ENCODE measurements around the gene MAN1A1.
"Not testable (repeated sequence)": the region's sequence is repeated elsewhere in the genome, so short reads cannot be mapped to it uniquely, and the experiment has no call there.

Gene MAN1A1

GRCh38 chr6:119166024-119166784 lies 183.4 kb downstream of the MAN1A1 start:
- DNase-seq = no peak

DNA sequence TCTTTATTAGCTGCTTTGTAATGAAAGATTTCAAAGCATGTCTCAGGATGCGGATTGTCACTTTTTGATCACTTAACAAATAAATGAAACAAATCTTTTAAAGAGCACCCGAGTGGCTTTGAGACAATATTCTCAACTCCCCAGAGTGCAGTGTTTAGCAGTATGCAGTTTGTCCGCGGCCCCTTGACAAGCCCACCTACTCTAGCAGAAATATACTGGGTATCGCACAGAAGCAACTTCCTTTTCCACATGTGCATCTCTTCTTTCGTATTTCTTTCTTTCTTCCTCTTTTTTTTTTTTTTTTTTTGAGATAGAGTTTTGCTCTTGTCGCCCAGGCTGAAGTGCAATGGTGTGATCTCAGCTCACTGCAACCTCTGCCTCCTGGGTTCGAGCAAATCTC lies 186.6 kb downstream of the MAN1A1 start:
- no peak for DNase-seq

DNA sequence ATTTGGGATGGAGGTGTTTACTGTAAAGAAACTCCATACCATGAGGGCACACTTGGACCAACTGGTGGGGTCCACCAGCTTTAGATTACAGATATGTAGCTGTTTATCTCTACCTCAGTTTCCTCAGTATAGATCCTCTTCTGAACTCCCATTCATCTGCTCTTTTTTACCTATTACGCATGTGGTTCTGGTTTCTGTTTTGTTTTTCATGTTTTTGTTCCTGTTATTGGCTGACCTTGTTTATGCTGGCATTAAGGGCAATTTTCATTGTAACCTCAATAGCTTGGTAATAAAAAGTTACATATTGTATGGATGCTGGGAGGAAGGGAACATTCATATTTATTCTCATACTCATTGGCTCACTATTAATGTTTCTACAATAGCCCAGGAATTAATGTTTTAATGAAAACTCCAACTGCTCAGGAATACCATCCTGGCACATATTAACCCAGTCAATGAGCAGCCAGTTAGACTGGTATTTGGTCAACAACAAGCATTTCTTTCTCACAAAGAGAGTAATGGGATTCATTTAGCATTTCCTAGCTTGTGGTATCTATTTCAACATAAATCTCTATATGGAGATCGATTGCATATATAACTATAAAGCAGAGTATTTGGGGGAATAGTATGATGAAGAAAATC lies 187.3 kb downstream of the MAN1A1 start:
- no peak for DNase-seq

- no peak for DNase-seq
Measured at GRCh38 chr6:119161438-119161837, 188.1 kb downstream of the MAN1A1 start.

- no peak for DNase-seq
Measured at GRCh38 chr6:119160911-119161310, 188.7 kb downstream of the MAN1A1 start.

DNA sequence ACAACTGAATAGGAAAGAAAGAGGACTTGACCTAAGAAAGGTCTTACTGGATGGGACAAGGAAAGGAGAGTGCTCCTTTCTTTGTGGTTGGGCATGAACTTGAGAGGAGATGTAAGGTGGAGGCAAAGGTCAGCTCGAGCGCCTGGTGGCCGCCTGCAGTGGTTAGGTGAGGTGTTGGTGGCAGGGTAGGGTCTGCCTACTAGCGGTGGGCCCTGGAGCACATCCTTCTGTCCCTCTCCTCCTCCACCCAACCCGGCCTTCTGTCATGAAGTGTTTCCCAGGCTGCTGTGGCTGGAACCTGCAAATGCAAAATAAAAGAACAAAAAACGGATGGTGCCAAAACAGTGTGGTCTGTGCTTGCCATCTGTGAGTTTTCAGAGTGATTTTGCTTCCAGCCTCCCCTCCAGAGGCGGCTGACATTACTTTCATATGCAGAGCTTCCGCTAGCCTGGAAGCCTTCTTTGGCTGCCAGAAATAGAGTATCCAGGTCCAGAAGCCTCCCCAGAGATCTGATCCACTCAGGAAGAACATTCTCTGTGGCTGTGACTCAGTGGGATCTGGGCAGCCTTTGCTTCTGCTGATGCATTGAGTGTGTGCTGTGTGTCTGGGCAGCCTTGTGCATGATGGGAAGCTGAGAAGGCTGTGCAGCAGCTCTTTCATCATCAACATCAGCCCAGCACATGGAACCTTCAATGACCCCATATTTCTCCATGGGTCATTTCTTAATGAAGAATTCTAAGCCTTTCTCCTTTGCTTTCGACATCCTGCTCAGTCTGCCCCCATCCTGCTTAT lies 191.3 kb downstream of the MAN1A1 start:
- DNase-seq = no peak

GRCh38 chr6:119157506-119157815 lies 192.1 kb downstream of the MAN1A1 start:
- DNase-seq = no peak

DNA sequence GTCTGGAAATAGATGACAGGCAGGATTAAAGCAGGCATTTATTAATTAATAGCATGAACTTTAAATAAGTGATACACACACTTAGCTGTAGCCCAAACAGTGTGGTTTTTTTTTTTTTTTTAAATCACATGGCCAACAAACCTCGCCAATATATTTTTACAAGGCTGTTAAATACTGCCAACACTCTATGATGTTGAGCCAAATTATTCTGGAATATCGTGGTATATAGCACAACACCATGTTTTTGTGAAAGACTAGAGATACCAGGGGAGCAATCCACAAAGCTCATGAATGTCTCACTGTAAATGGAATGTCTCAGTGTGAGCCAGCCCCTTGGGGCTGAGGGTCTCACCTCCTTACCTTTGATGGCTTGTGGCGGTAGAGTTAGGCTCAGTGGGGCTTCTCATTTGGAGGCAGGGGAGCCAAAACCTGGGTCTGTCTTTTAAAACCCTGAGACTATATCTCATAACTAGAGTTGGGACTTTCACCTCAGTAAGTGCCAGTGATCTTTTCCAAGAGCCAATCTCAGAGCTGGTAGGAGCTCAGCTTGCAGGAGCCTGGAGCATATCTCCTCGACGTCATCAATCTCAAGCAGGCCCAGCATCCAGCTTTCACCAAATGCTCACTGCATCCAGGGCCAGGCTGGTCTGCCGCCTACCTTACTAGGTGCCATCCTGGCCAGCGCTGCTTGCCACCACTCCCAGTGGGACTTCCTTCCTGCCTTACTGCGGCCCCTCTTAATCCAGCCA lies 192.6 kb downstream of the MAN1A1 start:
- DNase-seq = no peak

DNA sequence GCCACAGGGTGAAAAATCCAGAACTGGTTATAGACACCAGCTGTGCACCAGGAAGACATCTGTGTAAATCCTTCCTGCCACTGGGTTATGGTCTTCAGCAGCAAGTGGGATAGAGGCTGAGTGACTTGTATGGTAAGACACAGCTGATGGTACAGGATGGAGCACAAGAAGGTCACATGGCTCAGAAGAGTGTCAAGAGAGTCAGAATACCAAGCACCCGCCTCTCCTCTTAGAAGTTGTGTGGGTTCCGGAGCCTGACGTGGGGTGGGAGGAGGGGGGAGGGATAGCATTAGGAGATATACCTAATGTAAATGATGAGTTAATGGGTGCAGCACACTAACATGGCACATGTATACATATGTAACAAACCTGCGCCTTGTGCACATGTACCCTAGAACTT lies 193.5 kb downstream of the MAN1A1 start:
- not testable (repeated sequence) for DNase-seq

- DNase-seq = no peak
Measured at GRCh38 chr6:119152187-119152586, 197.4 kb downstream of the MAN1A1 start.

DNA sequence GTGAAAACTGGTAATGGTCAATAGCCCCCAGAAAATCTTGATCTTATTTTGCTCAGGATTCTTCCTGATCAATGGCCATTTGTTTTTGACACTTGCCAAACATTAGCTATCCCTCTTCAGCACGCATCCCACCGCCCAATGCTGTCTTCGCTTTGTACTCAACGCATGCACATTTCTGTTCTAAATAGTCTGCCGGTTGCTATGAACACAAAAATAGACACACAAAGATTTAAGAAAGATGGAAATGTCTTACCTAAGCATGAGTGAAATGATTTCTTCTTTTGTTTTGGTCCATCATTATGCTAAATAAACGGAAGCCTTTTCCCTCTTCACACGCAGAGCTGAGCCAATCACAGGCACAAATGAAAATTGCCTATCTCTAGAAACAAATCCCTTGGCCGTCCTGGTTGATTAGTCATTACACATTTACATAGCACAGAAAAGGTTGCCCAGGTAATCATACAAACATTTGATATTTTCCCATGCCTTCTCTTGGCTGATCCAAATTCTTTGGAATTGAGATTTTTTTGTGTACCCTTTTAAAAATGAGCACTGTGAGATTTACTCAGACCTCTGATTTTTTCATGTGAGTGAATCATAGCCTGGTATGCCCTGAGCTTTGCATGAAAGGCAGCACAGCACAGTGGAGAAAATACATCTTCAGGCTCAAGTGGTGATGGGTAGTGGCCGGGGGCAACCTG lies 200.6 kb downstream of the MAN1A1 start:
- DNase-seq = no peak

DNA sequence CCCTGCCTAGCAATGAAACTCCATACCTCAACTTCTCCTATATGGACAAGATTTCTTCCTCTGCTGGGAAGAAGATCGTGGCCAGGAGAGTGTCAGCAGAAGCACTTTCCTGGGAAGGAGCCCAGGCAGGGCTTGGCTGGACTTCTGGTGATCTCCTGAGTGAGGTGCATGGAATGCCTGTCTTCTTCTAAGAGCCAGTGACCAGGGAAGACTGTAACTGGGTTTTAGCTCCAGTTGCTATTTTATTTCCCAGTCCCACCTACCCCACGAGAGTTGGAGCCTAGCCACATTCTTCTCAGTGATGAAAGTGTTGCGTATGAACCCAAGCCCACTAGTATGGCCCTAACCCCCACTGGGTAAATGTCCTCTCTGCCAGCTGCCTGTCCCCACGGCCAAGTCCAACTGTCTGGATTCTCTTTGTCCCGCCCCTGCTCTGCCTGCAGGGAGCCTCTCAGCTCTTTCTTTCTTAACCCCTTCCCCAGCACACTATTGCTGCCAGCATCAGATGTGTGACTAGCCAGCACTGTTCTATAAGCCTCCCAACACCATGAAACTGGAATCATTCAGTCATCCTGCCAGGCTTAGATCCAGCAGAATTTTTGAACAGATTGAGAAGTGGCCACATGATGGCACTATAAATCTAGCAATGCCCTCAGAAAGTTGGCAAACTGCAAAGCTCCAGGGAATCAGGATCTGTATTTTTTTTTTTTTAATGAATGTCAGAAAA lies 201.3 kb downstream of the MAN1A1 start:
- no peak for DNase-seq

GRCh38 chr6:119147101-119148053 lies 202.2 kb downstream of the MAN1A1 start:
- DNase-seq = peak; percentile 72

DNA sequence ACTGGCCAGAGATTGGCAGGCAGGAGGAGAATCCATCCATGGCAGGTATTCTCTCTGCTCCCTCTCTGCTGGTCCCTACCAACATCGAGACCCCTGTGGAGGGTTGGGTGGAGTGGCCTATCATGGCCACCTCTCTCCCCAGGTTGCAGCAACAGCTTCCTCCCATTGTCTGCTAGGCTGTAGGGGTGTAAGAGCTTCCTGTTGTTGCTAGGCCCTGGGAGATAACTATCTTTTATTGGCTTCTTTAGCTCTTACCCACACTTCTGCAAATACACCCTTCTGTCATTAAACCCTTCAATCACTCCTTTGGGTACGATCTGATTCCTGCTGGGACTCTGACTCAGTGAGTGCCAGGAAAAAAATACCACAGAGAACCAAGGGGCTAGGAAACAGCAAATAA lies 204.4 kb downstream of the MAN1A1 start:
- DNase-seq = no peak

DNA sequence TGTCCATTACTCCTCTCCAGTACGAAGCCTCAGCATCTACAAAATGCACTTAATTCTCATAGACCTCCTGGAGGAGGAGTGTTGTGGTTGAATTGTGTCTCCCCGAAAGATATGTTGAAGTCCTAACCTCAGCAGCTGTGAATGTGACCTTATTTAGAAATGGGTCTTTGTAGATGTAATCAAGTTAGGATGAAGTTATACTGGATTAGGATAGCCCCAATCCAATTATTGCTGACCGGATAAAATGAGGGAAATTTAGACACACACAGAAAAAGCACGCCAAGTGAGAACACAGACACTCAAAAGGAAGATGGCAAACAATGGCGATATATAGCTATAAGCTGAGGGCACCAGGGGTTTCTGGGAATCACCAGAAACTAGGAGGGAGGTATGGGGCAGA lies 206.9 kb downstream of the MAN1A1 start:
- DNase-seq = no peak

GRCh38 chr6:119142041-119142440 lies 207.5 kb downstream of the MAN1A1 start:
- DNase-seq = no peak

DNA sequence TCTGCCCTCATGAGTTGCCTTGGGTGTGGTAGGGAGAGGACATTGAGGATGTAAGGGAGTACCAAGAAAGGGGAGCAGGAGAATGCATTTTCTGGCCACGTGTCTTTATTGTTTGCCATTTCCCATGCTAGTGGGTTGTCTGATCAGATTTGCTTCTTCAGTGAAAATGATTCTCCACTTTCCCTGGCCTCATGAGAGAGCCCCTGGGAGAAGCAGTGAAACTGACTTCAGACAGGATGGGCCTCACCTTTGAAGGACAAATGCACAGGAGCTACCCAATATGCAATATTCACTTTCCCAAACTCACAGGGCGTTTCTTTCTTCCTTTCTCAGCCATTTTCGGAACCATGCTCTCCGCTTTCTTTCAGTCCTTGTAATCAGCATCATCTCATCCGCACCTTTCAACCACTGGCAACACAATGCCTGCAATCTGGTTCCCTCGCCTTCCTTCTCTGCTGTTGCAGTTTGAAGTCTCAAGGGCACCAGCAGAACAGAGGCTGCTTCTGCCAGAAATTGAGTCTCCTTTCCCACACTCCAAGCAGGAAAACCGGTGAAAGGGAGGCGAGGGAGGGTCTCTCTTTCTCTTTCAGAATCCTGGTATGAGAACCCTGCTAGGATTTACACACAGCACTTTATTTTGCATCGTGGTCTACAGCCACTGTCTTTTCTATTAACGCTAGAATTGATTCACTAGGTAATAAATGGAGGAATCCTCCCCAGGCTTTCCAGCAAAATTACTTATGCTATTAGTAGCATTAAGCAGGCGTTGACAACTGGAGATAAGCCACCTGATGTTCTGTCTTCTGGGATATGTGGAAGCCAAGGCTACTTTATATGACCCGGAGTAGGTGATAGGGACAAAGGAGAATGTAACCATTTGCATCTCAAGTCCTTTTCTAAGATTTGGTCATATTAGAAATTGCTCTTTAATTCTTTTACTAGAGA lies 209.1 kb downstream of the MAN1A1 start:
- no peak for DNase-seq

DNA sequence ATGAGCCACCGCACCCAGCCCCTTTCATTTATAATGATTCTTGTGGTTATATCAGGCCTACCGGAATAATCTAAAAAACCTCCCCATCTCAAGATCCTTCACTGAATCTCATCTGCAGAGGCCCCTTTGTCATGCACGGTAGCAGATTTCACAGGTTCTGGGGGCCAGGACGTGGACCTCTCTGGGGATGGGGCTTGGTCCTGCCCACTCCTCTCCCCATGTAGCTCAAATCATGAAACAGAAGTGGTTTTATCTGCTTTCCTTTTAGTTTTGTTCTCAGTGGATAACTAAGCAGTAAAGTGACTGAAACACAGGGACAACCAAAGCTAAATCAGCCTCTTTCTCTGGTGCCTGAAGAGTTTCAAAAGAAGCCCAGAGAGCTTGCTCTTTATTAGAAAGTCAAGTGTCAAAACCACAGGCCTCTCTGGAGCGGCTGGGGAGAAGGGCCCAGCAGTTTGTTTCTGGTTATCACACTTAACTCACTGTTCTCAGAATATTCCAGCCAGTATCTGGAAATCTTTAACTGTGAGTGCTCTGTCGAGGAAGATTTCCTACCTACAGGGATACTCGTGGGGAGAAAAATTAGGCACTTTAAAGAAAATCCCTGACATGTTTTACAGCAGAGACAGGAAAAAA lies 210.5 kb downstream of the MAN1A1 start:
- no peak for DNase-seq

Measured in activated effector memory CD4-positive, alpha-beta T cell treated with anti-CD3 and anti-CD28 coated beads, Interleukin-2, amount 50 U/mL, for 16 hours (primary cell).